H9 (cell line): Measurements from ENCODE around the gene ZSCAN25. TPM values are rescaled to one million over a fixed set of nuclear protein-coding genes. Genes with fewer than 3 reads are reported as not detected.

ENCODE experiments used
- DNase-seq: peaks from one replicate; pipeline ENCODE4 v3.0.0-alpha.2; 2017
- H2AFZ ChIP-seq: one replicate; pipeline ENCODE4 v1.6.1; 2013; ENCODE audit warnings: mild to moderate bottlenecking, low read length, control low read depth, moderate library complexity
- H2AK5ac ChIP-seq: 2 replicates; pipeline ENCODE4 v1.6.1; 2013; ENCODE audit warnings: low read length, control low read depth, mixed read lengths; ENCODE audit not compliant: insufficient read length
- H2BK120ac ChIP-seq: one replicate; pipeline ENCODE4 v1.6.1; 2013; ENCODE audit warnings: low read depth, mild to moderate bottlenecking, low read length, control low read depth, inconsistent platforms; ENCODE audit not compliant: poor library complexity, severe bottlenecking
- H2BK12ac ChIP-seq: 2 replicates; pipeline ENCODE4 v1.6.1; 2013; ENCODE audit warnings: low read length, control low read depth, mixed read lengths, low read depth; ENCODE audit not compliant: insufficient read length
- H2BK15ac ChIP-seq: 2 replicates; pipeline ENCODE4 v1.6.1; 2013; ENCODE audit warnings: low read depth, low read length, control low read depth
- H2BK20ac ChIP-seq: one replicate; pipeline ENCODE4 v1.6.1; 2013; ENCODE audit warnings: low read depth, mild to moderate bottlenecking, low read length, control low read depth, inconsistent platforms; ENCODE audit not compliant: poor library complexity, severe bottlenecking
- H2BK5ac ChIP-seq: 2 replicates; pipeline ENCODE4 v1.6.1; 2013; ENCODE audit warnings: low read length, control low read depth, mixed read lengths; ENCODE audit not compliant: insufficient read length
- H3K14ac ChIP-seq: 2 replicates; pipeline ENCODE4 v1.6.1; 2013; ENCODE audit warnings: low read length, control low read depth; ENCODE audit not compliant: insufficient read depth
- H3K18ac ChIP-seq: 2 replicates; pipeline ENCODE4 v1.6.1; 2013; ENCODE audit warnings: low read depth, mild to moderate bottlenecking, mixed read lengths, low read length, control low read depth; ENCODE audit not compliant: insufficient read length
- H3K23ac ChIP-seq: 2 replicates; pipeline ENCODE4 v1.6.1; 2013; ENCODE audit warnings: low read length, control low read depth, mixed read lengths, low read depth; ENCODE audit not compliant: insufficient read length
- H3K23me2 ChIP-seq: 2 replicates; pipeline ENCODE4 v1.6.1; 2013; ENCODE audit warnings: low read depth, mild to moderate bottlenecking, mixed read lengths, low read length, control low read depth; ENCODE audit not compliant: insufficient read length, poor library complexity, severe bottlenecking
- H3K27ac ChIP-seq: 2 replicates; pipeline ENCODE4 v1.5.1; 2013; ENCODE audit warnings: low read length, control low read depth, mixed read lengths, low read depth; ENCODE audit not compliant: insufficient read length
- H3K27me3 ChIP-seq: 2 replicates; pipeline ENCODE4 v1.6.1; 2013; ENCODE audit warnings: low read length, control low read depth, inconsistent platforms; ENCODE audit not compliant: insufficient read depth
- H3K4ac ChIP-seq: 2 replicates; pipeline ENCODE4 v1.6.1; 2013; ENCODE audit warnings: low read depth, mild to moderate bottlenecking, control low read depth, inconsistent platforms, low read length, moderate library complexity
- H3K4me1 ChIP-seq: 2 replicates; pipeline ENCODE4 v1.6.1; 2013; ENCODE audit warnings: low read length, control low read depth, inconsistent platforms; ENCODE audit not compliant: insufficient read depth
- H3K4me2 ChIP-seq: 2 replicates; pipeline ENCODE4 v1.6.1; 2013; ENCODE audit warnings: low read length, control low read depth, mixed read lengths; ENCODE audit not compliant: insufficient read length, insufficient read depth
- H3K56ac ChIP-seq: 2 replicates; pipeline ENCODE4 v1.6.1; 2013; ENCODE audit warnings: low read depth, mild to moderate bottlenecking, mixed read lengths, low read length, control low read depth; ENCODE audit not compliant: insufficient read length
- H3K79me1 ChIP-seq: 2 replicates; pipeline ENCODE4 v1.6.1; 2013; ENCODE audit warnings: low read depth, mild to moderate bottlenecking, moderate library complexity, low read length, control low read depth, inconsistent platforms; ENCODE audit not compliant: insufficient read depth, poor library complexity, severe bottlenecking
- H3K79me2 ChIP-seq: 2 replicates; pipeline ENCODE4 v1.6.1; 2013; ENCODE audit warnings: low read length, control low read depth, inconsistent platforms; ENCODE audit not compliant: insufficient read depth
- H3K9ac ChIP-seq: 2 replicates; pipeline ENCODE4 v1.6.1; 2013; ENCODE audit warnings: low read length, control low read depth, mixed read lengths; ENCODE audit not compliant: insufficient read length; ENCODE audit errors: extremely low read depth
- H3K9me3 ChIP-seq: one replicate; pipeline ENCODE4 v1.6.1; 2013; ENCODE audit warnings: low read depth, low read length, inconsistent platforms; ENCODE audit not compliant: control insufficient read depth
- H3T11ph ChIP-seq: one replicate; pipeline ENCODE4 v1.6.1; 2013; ENCODE audit warnings: mild to moderate bottlenecking, low read length, control low read depth, inconsistent platforms
- H4K20me1 ChIP-seq: one replicate; pipeline ENCODE4 v1.6.1; 2013; ENCODE audit not compliant: control insufficient read depth, insufficient read length, insufficient read depth
- H4K5ac ChIP-seq: 2 replicates; pipeline ENCODE4 v1.6.1; 2013; ENCODE audit warnings: low read depth, mild to moderate bottlenecking, mixed read lengths, low read length, control low read depth; ENCODE audit not compliant: insufficient read length
- H4K8ac ChIP-seq: replicated peaks from 2 replicates; pipeline ENCODE4 v1.6.1; 2013; ENCODE audit warnings: low read length, control low read depth, mixed read lengths, low read depth; ENCODE audit not compliant: insufficient read length
- H4K91ac ChIP-seq: 2 replicates; pipeline ENCODE4 v1.6.1; 2013; ENCODE audit warnings: low read depth, mild to moderate bottlenecking, moderate library complexity, mixed read lengths, low read length, control low read depth; ENCODE audit not compliant: insufficient read length
- H3K27ac Mint-ChIP-seq, 3 experiments: 2 replicates in 2 of 3; 3 replicates in 1 of 3; pipeline ENCODE4 v1.8.0; 2020 to 2021; ENCODE audit warnings: mixed read lengths in 3 of 3, mild to moderate bottlenecking in 1 of 3, moderate library complexity in 1 of 3
- H3K27me3 Mint-ChIP-seq: 2 replicates; pipeline ENCODE4 v1.8.0; 2021; ENCODE audit warnings: low read depth, mild to moderate bottlenecking, moderate library complexity, mixed read lengths
- H3K36me3 Mint-ChIP-seq, 3 experiments: 2 replicates in 2 of 3; 3 replicates in 1 of 3; pipeline ENCODE4 v1.8.0; 2020 to 2021; ENCODE audit warnings: low read depth in 3 of 3, mixed read lengths in 3 of 3; ENCODE audit not compliant: insufficient read depth in 1 of 3
- H3K4me1 Mint-ChIP-seq, 2 experiments: 2 replicates each; pipeline ENCODE4 v1.8.0; 2020; ENCODE audit warnings: mixed read lengths in 2 of 2
- H3K4me3 Mint-ChIP-seq, 2 experiments: 2 replicates in 1 of 2; 3 replicates in 1 of 2; pipeline ENCODE4 v1.8.0; 2020 to 2021; ENCODE audit warnings: mild to moderate bottlenecking in 2 of 2, mixed read lengths in 2 of 2, moderate library complexity in 1 of 2
- H3K9me3 Mint-ChIP-seq, 2 experiments: 2 replicates in 1 of 2; 3 replicates in 1 of 2; pipeline ENCODE4 v1.8.0; 2020; ENCODE audit warnings: mild to moderate bottlenecking in 2 of 2, mixed read lengths in 2 of 2, moderate library complexity in 1 of 2
- CTCF ChIP-seq: fragments of 200-600 bp; sonication (generic); conservative IDR thresholded peaks from 3 replicates; pipeline ENCODE4 v1.8.0; 2021; ENCODE audit warnings: antibody characterized with exemption, mild to moderate bottlenecking
- WGBS: extraction: QIAGEN DNeasy Blood & Tissue Kit; methylation state at CpG from one replicate; pipeline ENCODE4 v1.1.7; 2013; ENCODE audit warnings: missing lambda C conversion rate, low lambda C conversion rate, mixed read lengths; ENCODE audit not compliant: insufficient read length; ENCODE audit errors: extremely low coverage; 5-methylcytosine and 5-hydroxymethylcytosine counted together
- total RNA-seq: library from RNA; stranded (reverse); gene quantifications from 2 replicates; pipeline ENCODE4 v1.2.1, GENCODE V29; 2021

The ZSCAN25 gene
- total RNA-seq, 1 experiment from 2014 or later, result 21.3 TPM

GRCh38 chr7:99617192-99617781 lies 541 bp downstream of the ZSCAN25 start:
- H3K23me2 ChIP-seq, result peaks cover 7% of the 10 kb centered on the region
- peaks cover 1% of the 10 kb centered on the region; the same call in 1 of the 2 replicates for H3K27me3 Mint-ChIP-seq
- H3K36me3 Mint-ChIP-seq, result peaks cover 29 to 45% (median 41%) of the 10 kb centered on the region in 3 experiments
- H2BK20ac ChIP-seq, result no peak overlapping the region
- H3K9ac ChIP-seq, result peak overlapping the region; percentile 81
- H2AK5ac ChIP-seq, result no peak overlapping the region
- no peak overlapping the region for H2BK120ac ChIP-seq
- no peak overlapping the region for H3T11ph ChIP-seq
- WGBS, result no CpG with 5 or more reads among the region's 22 CpGs
- H3K79me1 ChIP-seq, result peaks cover 4% of the 10 kb centered on the region
- no peaks in the 10 kb centered on the region for H3K79me2 ChIP-seq
- H3K9me3 Mint-ChIP-seq, result no peaks in the 10 kb centered on the region; a peak in 2 of 5 replicates
- no peak overlapping the region for H3K56ac ChIP-seq
- no peaks in the 10 kb centered on the region for H3K9me3 ChIP-seq
- no peak overlapping the region for H2BK5ac ChIP-seq
- no peak for TF ChIP-seq CTCF
- no peak overlapping the region for H3K27ac ChIP-seq
- peak overlapping the region; percentile 92 to 94 for H3K4me3 Mint-ChIP-seq
- H3K18ac ChIP-seq, result no peak overlapping the region
- H3K4ac ChIP-seq, result no peak overlapping the region
- DNase-seq, result no peak
- no peak overlapping the region for H2BK15ac ChIP-seq
- no peak overlapping the region for H3K23ac ChIP-seq
- H4K20me1 ChIP-seq, result no peaks in the 10 kb centered on the region
- no peak overlapping the region for H2AFZ ChIP-seq
- no peaks in the 10 kb centered on the region for H3K27me3 ChIP-seq
- H2BK12ac ChIP-seq, result no peak overlapping the region
- peak overlapping the region; percentile 77 for H3K14ac ChIP-seq
- H3K4me1 ChIP-seq, result no peaks in the 10 kb centered on the region
- peaks cover 11 to 18% of the 10 kb centered on the region in 2 experiments for H3K4me1 Mint-ChIP-seq
- H4K8ac ChIP-seq, result no peak overlapping the region
- no peak overlapping the region for H4K5ac ChIP-seq
- no peak overlapping the region for H4K91ac ChIP-seq
- peak overlapping the region; percentile 38 for H3K4me2 ChIP-seq
- peak overlapping the region in 2 of 3 experiments; percentile 98 to 99; a peak in 4 of 7 replicates for H3K27ac Mint-ChIP-seq
